Activated CD4-positive, alpha-beta T cell treated with anti-CD3 and anti-CD28 coated beads, Interleukin-10, Interleukin-2, amounts not matched to agents 100 ng/mL and 50 ng/mL, durations not matched to agents 16 hours and 8 hours (primary cell): ENCODE measurements around the gene PES1.
"Not testable (repeated sequence)": the region's sequence is repeated elsewhere in the genome, so short reads cannot be mapped to it uniquely, and the experiment has no call there.

Experiments
- DNase-seq: peaks from one replicate; pipeline ENCODE4 v3.0.0-alpha.2; 2020

The PES1 gene

GRCh38 chr22:30591588-30592359, at the start of gene PES1:
Gene PES1, minus strand, starts transcription at chr22:30591910. Its CDS starts 77 bp downstream, at chr22:30591833.
- peak; percentile 97 for DNase-seq

DNA sequence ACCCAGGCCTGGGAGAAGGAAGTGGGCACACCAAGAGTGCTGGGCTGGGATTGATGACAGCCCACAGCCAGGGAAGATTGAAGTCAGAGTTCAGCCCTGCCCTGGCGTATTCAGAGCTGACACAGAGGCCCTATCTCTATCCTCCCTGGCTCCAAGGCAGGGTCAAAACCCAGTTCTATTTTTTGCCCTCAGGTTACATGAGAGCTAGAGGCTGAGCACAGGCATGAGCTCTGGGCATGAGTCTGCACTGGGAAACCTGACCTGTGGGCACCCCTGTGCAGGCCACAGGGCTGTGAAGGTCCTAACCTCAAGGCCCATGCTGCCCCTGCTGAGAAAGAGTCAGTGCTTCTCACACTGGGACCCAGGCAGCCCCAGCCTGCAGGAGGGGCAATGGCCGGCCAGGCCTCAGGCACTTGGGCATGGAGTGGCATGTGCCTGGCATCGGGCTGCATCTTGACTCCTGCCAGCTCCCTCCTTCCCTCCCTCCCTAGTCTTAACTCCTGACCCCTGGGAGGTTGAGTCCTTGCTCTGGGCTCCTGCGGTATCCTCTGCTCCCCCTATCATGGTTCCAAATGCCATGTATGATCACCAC, 49.2 kb upstream of the PES1 start:
- no peak for DNase-seq

DNA sequence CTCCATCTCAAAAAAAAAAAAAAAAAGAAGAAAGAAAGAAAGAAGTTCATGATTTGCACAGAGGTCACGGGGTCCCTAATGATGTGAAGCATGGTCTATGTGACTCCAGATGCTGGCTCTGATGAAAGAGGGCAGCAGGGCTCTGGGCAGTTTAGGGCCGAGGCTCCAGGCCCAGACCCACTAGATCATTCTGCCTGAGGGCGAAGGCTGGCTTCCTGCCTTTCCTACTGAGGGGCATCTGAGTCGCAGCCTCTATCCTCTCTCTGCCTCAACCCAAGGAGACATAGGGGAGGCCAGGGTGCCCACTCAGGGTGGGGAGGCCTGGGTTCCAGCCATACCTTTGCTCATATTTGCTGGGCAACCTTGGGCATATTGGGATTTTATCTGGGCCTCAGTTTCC, 48.7 kb upstream of the PES1 start:
- no peak for DNase-seq

GRCh38 chr22:30637701-30638114, 46.0 kb upstream of the PES1 start:
- DNase-seq = no peak

DNA sequence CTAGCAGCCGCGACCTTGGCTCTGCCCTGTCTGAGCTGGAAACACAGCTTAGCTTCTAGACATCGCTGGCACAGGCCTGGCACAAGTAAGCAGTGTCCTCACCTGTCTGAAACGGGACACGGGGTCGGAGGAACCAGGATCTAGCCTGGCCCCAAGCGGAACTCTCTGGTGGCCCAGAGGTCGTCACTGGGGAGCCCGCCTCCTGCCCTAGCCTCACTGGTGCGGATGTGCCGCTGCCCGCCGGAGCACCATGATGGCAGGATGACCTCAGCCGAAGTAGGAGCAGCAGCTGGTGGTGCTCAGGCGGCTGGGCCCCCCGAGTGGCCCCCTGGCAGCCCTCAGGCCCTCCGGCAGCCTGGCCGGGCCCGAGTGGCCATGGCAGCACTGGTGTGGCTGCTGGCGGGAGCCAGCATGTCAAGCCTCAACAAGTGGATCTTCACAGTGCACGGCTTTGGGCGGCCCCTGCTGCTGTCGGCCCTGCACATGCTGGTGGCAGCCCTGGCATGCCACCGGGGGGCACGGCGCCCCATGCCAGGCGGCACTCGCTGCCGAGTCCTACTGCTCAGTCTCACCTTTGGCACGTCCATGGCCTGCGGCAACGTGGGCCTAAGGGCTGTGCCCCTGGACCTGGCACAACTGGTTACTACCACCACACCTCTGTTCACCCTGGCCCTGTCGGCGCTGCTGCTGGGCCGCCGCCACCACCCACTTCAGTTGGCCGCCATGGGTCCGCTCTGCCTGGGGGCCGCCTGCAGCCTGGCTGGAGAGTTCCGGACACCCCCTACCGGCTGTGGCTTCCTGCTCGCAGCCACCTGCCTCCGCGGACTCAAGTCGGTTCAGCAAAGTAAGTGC, 44.7 kb upstream of the PES1 start:
- peak; percentile 30 for DNase-seq

DNA sequence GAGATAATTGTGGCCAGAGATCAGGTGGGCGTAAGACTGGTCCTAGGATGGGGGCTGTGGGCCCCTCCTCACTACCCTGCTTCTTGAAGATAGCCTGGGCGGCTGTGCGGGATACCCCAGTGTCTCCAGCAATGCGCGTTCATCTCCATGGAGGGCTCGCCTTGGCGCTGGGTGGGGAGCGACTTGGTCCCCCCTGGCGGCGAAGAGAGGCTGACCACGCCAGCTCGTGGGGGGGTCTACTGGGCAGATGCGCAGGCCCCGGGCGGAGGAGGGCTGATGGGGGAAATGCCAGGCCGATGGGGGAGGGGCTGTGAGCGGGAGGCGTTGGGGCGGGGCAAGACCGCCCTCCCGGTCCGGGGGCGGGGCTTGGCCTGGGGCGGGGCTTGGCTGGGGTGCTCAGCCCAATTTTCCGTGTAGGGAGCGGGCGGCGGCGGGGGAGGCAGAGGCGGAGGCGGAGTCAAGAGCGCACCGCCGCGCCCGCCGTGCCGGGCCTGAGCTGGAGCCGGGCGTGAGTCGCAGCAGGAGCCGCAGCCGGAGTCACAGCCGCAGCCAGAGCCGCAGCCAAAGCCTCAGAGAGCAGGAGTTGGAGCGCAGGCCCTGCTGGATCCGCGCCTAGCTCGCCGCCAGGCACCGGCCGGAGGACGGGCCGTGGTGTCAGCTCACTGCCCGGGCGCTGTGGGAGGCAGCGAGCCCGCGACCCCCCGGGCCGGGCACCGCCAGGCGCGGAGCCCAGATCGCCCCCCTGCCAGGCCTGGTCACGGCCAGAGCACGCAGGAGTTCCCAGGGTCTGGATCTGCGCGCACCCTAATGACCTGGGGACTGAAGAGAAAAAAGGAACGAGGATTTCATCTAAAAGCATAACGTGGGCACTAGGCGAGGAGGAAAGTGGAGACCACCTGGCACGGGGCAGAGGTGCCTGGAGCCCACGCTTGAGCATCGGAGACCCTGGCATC, 43.8 kb upstream of the PES1 start, which contains the start of gene SLC35E4:
Gene SLC35E4 (plus strand): TSS at position 509 of the 953 bp plus-strand sequence. CDS start 670 bp downstream, outside the sequence.
- peak; percentile 98 for DNase-seq

DNA sequence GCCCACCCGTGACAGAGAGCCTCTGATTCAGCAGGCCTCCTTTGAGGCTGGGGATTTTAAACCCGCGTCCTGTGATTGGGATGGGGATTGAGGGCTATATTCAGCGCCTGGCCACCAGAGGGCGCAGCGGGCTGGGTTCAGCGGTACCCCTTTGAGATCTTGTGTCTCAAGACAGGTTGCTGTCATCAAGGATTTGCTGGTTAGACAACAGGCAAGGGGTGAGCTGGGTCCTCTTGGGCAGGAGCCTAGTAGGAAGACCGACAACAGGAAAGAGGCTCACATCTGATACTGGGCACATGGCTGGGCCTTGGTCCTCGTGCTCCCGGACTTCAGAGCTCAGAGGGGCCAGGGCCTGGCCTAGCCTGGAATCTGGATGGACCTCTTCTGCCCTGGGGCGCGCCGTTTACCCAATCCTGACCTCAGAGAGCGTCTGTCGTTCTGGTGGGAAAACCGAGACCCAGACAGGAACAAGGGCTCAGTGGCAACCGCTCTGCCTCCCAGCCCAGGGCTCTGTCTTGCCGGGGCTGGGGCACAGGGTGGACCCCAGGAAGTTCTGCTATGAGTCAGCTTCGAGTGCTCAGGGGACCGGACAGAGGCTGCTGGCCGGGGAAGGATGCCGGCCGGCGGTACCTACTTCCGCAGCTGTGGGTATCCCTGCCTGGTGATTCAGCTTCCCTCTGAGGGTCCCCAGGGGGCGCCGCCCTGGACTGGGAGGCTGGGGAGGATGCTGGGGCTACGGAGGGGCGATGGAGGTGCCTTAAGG, 42.9 kb upstream of the PES1 start:
- DNase-seq = peak; percentile 94

GRCh38 chr22:30631469-30631868, 39.8 kb upstream of the PES1 start:
- DNase-seq = not testable (repeated sequence)

DNA sequence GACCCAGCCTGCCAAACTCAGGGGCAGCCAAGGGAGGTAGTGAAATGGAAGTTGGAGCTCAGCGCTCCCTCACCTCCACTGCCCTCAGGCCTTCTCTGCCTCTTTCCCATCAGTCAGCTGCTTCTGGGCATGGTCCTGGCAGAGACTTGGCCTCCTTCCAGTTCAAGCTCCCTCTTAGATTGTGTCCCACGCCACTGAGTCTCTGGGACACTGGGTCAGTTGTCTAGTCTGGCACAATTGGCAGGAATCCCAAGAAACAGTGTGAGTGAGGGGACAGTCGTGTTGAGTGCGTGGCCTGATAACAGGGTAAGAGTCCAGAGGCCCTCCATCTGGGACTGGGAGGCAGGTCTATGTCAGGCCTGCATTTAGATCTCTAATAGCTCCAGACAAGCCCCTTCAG, 36.8 kb upstream of the PES1 start:
- DNase-seq = no peak

DNA sequence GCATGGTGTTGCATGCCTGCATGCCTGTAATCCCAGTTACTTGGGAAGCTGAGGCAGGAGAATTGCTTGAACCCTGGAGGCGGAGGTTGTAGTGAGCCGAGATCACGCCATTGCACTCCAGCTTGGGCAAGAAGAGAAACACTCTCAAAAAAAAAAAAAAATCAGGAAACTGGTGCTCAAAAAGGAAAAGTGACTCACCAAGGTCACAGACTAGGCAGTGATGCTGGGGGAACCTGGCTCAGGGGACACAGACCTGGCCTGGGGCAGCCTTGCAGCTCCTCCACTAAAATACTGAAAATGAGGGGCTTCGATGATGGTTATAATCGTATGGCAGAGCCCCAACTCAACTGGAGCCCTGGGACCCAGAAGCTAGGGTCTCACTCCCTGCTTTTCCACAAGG, 35.8 kb upstream of the PES1 start:
- DNase-seq = no peak

DNA sequence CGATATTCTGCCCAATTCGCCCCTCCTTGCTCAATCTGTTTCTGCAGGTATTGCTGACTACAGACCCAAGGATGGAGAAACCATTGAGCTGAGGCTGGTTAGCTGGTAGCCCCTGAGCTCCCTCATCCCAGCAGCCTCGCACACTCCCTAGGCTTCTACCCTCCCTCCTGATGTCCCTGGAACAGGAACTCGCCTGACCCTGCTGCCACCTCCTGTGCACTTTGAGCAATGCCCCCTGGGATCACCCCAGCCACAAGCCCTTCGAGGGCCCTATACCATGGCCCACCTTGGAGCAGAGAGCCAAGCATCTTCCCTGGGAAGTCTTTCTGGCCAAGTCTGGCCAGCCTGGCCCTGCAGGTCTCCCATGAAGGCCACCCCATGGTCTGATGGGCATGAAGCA, 34.7 kb upstream of the PES1 start:
- no peak for DNase-seq

DNA sequence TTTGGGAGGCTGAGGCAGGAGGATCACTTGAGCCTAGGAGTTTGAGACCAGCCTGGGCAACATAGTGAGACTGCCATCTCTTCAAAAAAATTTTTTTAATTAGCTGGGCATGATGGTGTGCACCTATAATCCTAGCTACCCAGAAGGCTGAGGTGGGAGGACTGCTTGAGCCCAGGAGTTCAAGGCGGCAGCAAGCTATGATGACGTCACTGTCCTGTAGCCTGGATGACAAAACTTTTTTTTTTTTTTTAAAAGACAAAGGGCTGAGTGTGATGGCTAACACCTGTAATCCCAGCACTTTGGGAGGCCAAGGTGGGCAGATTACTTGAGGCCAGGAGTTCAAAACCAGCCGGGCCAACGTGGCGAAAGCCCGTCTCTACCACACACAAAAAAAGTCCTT, 28.2 kb upstream of the PES1 start:
- not testable (repeated sequence) for DNase-seq

- DNase-seq = no peak
Observed at GRCh38 chr22:30617819-30618218, 26.1 kb upstream of the PES1 start.

DNA sequence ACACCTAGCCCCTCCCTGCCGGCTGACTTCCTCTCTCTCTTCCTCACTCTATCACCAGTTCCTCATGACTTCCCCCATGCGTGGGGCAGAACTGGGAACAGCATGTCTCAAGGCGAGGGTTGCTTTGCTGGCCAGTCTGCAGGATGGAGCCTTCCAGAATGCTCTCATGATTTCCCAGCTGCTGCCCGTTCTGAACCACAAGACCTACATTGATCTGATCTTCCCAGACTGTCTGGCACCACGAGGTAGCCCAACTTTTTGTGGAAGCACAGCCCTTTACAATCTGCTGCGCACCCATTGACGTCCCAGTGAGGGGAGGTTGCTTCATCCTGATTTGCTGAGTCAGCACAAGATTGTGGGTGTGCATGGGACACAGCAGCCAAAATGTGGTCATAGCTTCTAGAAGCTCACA, 23.8 kb upstream of the PES1 start:
- DNase-seq = no peak

DNA sequence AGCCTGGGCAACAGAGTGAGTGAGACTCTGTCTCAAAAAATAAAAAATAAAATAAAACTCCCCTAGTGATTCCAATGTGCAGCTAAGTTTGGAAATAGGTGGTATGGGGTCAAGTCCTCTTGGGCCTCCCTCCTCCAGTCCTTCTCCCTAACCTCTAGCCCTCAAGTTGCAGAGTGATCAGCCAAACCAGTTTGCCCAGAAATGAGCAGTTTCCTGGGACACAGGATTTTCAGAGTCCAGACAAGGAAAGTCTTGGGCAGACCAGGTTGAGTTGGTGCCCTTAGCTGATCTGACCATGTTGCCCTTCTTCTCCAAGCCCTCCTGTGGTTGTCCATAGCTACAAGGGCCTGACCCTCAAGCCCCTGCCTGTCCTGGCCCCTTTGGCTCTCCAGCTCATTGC, 23.2 kb upstream of the PES1 start:
- DNase-seq = no peak

- no peak for DNase-seq
Observed at GRCh38 chr22:30614268-30614667, 22.6 kb upstream of the PES1 start.

GRCh38 chr22:30612789-30613188, 21.1 kb upstream of the PES1 start:
- no peak for DNase-seq

DNA sequence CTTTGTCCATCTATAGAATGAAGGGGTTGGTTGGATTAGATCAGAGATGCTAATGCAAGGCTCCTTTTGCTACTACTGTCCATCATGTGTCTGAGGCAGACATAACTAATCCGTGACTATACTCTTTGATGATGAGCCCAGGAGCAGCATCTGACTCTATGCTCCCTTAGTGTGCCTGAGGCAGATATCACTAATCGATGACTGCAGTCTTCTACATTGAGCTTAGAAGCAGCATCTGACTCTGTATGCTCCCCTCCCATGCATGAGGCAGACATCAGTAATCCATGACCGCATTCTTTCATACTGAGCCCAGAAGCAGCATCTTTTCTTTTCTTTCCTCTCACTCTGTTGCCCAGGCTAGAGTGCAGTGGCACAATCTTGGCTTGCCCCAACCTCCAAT, 19.5 kb upstream of the PES1 start:
- no peak for DNase-seq

GRCh38 chr22:30610299-30610698, 18.6 kb upstream of the PES1 start:
- DNase-seq = no peak

- DNase-seq = peak; percentile 78
Observed at GRCh38 chr22:30609260-30610185, 17.8 kb upstream of the PES1 start.
